OCI-LY7 (cell line): Measurements from ENCODE around the gene EXOC4. TPM values are rescaled to one million over a fixed set of nuclear protein-coding genes. Genes with fewer than 3 reads are reported as not detected.

Source experiments
- BruUV-seq: library from RNA; stranded (reverse); fragments of 400-500 nt; replicated peaks from 2 replicates; lab custom pipeline; 2021; lab: Mats Ljungman, UMichigan
- CTCF ChIA-PET: fragments of 300-600 bp; sonication (Branson Sonifier 250); formaldehyde crosslinking; loops from one replicate; lab custom pipeline; 2022; ENCODE audit warnings: antibody characterized with exemption; ENCODE audit not compliant: unreplicated experiment; lab: Charles Lee
- POLR2A ChIA-PET: fragments of 300-600 bp; sonication (Branson Sonifier 250); formaldehyde crosslinking; loops from one replicate; lab custom pipeline; 2022; ENCODE audit warnings: antibody characterized with exemption; lab: Charles Lee
- DNase-seq: peaks from one replicate; pipeline ENCODE4 v3.0.0-alpha.2; 2015; ENCODE audit warnings: low spot score
- H2AFZ ChIP-seq: fragments of 200-600 bp; sonication (generic), shearing (Covaris generic); 2 replicates; pipeline ENCODE4 v1.6.1; 2014; ENCODE audit warnings: mild to moderate bottlenecking, antibody characterized with exemption, low read length, moderate library complexity
- H3K27ac ChIP-seq: fragments of 200-600 bp; sonication (generic); 2 replicates; pipeline ENCODE4 v1.5.1; 2014; ENCODE audit warnings: mixed run types, low read depth, mild to moderate bottlenecking, moderate library complexity, low read length, inconsistent platforms; ENCODE audit not compliant: poor library complexity, severe bottlenecking
- H3K36me3 ChIP-seq: fragments of 200-600 bp; sonication (generic); 2 replicates; pipeline ENCODE4 v1.6.1; 2014; ENCODE audit warnings: mild to moderate bottlenecking, antibody characterized with exemption, low read length, moderate library complexity, mixed read lengths; ENCODE audit not compliant: insufficient read depth
- H3K4me1 ChIP-seq: fragments of 200-600 bp; sonication (generic); 2 replicates; pipeline ENCODE4 v1.5.1; 2014; ENCODE audit warnings: mild to moderate bottlenecking, low read length; ENCODE audit not compliant: insufficient read depth, poor library complexity, severe bottlenecking
- H3K4me2 ChIP-seq: fragments of 200-600 bp; sonication (generic); 2 replicates; pipeline ENCODE4 v1.6.1; 2014; ENCODE audit warnings: mild to moderate bottlenecking, low read length
- H3K4me3 ChIP-seq: fragments of 200-600 bp; sonication (generic); 2 replicates; pipeline ENCODE4 v1.5.1; 2014; ENCODE audit warnings: mild to moderate bottlenecking, low read depth, low read length; ENCODE audit not compliant: poor library complexity, severe bottlenecking
- H3K79me2 ChIP-seq: fragments of 200-600 bp; sonication (generic); 2 replicates; pipeline ENCODE4 v1.6.1; 2016; ENCODE audit warnings: low read depth, mild to moderate bottlenecking, low read length, moderate library complexity, mixed read lengths; ENCODE audit not compliant: insufficient read depth
- H3K9me2 ChIP-seq: fragments of 200-600 bp; sonication (generic); 2 replicates; pipeline ENCODE4 v1.6.1; 2016; ENCODE audit warnings: mild to moderate bottlenecking, low read length, mixed read lengths; ENCODE audit not compliant: insufficient read depth
- H3K9me3 ChIP-seq: fragments of 200-600 bp; sonication (generic); 2 replicates; pipeline ENCODE4 v1.6.1; 2014; ENCODE audit warnings: mild to moderate bottlenecking, mixed run types, low read length, mixed read lengths
- H4K20me1 ChIP-seq: fragments of 200-600 bp; sonication (generic); 2 replicates; pipeline ENCODE4 v1.6.1; 2014; ENCODE audit warnings: mild to moderate bottlenecking, antibody characterized with exemption, low read length, moderate library complexity, mixed read lengths; ENCODE audit not compliant: insufficient read depth
- EZH2phosphoT487 ChIP-seq: fragments of 200-600 bp; sonication (generic); IDR thresholded peaks from 2 replicates; pipeline ENCODE4 v1.6.1; 2018; ENCODE audit warnings: low read depth, borderline replicate concordance, mild to moderate bottlenecking, mixed run types, antibody characterized with exemption, low read length, moderate library complexity, mixed read lengths
- intact Hi-C: fragments of 100-400 bp; cut with micrococcal nuclease; formaldehyde crosslinking; loops from one replicate; pipeline ENCODE4 v1.10.0; 2022; ENCODE audit not compliant: unreplicated experiment
- total RNA-seq, 2 experiments: library from RNA; depleted of rRNA in 1 of 2; stranded (reverse); fragments of >200 nt in 1 of 2; shearing (Covaris generic) in 1 of 2; gene quantifications; 2 replicates each; pipeline ENCODE4 v1.2.3, GENCODE V29; 2014 to 2022
- TF ChIP-seq, protein P1 (sequence below): fragments of 200-600 bp; sonication (generic); conservative IDR thresholded peaks from 2 replicates; pipeline ENCODE4 v1.5.1; 2014; ENCODE audit warnings: mild to moderate bottlenecking, antibody characterized with exemption, low read length, moderate library complexity, mixed read lengths

EXOC4 gene
- total RNA-seq, 2 experiments from 2014 or later, result 75.1 to 93.2 TPM

DNA sequence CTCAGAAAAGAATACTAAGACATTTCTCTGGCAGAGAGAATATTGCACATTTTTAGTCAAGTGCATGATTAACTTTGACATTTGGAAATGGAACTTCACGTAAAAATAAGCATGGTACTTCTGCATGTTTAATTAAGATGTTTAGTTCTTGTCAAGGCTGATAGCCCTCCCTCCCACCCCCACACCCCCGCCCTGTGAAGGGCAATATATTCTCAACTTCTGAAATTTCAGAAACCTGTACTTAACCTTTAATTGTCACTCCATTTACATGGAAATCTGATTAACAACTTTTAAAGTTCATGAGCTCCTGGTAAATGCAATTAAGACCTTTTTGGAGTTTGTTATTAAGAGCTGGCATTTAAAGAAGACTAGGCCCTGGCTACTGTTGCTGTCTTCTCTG is 205.8 kb downstream of the EXOC4 start:
- Histone ChIP-seq H3K9me3 (no peaks in the 10 kb centered on the region), H3K36me3 (no peaks in the 10 kb centered on the region), H2AFZ (no peak overlapping the region), H4K20me1 (no peaks in the 10 kb centered on the region), H3K27ac (no peak overlapping the region), H3K4me3 (no peak overlapping the region), H3K9me2 (no peaks in the 10 kb centered on the region), H3K4me2 (no peak overlapping the region), H3K4me1 (no peaks in the 10 kb centered on the region), H3K79me2 (no peaks in the 10 kb centered on the region)
- BruUV-seq, result no TSS peak
- intact Hi-C loops, result no loop called here
- CTCF ChIA-PET, result no interaction called here
- DNase-seq, result no peak
- TF ChIP-seq, protein P1, sequence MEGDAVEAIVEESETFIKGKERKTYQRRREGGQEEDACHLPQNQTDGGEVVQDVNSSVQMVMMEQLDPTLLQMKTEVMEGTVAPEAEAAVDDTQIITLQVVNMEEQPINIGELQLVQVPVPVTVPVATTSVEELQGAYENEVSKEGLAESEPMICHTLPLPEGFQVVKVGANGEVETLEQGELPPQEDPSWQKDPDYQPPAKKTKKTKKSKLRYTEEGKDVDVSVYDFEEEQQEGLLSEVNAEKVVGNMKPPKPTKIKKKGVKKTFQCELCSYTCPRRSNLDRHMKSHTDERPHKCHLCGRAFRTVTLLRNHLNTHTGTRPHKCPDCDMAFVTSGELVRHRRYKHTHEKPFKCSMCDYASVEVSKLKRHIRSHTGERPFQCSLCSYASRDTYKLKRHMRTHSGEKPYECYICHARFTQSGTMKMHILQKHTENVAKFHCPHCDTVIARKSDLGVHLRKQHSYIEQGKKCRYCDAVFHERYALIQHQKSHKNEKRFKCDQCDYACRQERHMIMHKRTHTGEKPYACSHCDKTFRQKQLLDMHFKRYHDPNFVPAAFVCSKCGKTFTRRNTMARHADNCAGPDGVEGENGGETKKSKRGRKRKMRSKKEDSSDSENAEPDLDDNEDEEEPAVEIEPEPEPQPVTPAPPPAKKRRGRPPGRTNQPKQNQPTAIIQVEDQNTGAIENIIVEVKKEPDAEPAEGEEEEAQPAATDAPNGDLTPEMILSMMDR, result no peak
- TF ChIP-seq EZH2phosphoT487, result no peak
- POLR2A ChIA-PET, result interaction anchor here (1.0 kb wide), 1 partner anchor 21 kb away, joined by 3 read pairs; no protein-coding TSS in a partner anchor

- ChIA-PET POLR2A (no interaction called here), CTCF (no interaction called here)
- no peaks in the 10 kb centered on the region for H3K9me2 ChIP-seq
- H3K4me1 ChIP-seq, result no peaks in the 10 kb centered on the region
- no peak for DNase-seq
- intact Hi-C loops, result no loop called here
- no peaks in the 10 kb centered on the region for H3K79me2 ChIP-seq
- no TSS peak for BruUV-seq
- H3K9me3 ChIP-seq, result no peaks in the 10 kb centered on the region
- TF ChIP-seq, protein P1, result no peak
- TF ChIP-seq EZH2phosphoT487, result no peak
- no peak overlapping the region for H2AFZ ChIP-seq
- no peaks in the 10 kb centered on the region for H4K20me1 ChIP-seq
- no peak overlapping the region for H3K4me3 ChIP-seq
- H3K36me3 ChIP-seq, result no peaks in the 10 kb centered on the region
- H3K4me2 ChIP-seq, result no peak overlapping the region
- H3K27ac ChIP-seq, result no peak overlapping the region
These were observed 208.5 kb downstream of the EXOC4 start for GRCh38 chr7:133461421-133461820.

- Histone ChIP-seq H3K4me1 (no peaks in the 10 kb centered on the region), H2AFZ (no peak overlapping the region), H3K9me3 (no peaks in the 10 kb centered on the region), H3K4me3 (no peak overlapping the region), H3K27ac (no peak overlapping the region), H3K36me3 (no peaks in the 10 kb centered on the region), H3K79me2 (no peaks in the 10 kb centered on the region), H4K20me1 (no peaks in the 10 kb centered on the region), H3K9me2 (0 out of 2 replicates have a peak, but pooled peaks cover 1% of the 10 kb centered on the region), H3K4me2 (no peak overlapping the region)
- intact Hi-C loops, result no loop called here
- POLR2A ChIA-PET, result interaction anchor here (1.1 to 1.6 kb wide), 3 partner anchors 11 to 128 kb away, joined by 3 to 4 read pairs (median 3); no protein-coding TSS in a partner anchor
- no peak for TF ChIP-seq EZH2phosphoT487
- TF ChIP-seq, protein P1, result no peak
- CTCF ChIA-PET, result no interaction called here
- no peak for DNase-seq
- no TSS peak for BruUV-seq
These were observed 222.8 kb downstream of the EXOC4 start for GRCh38 chr7:133475655-133476054.
